Keratinocyte (primary cell): ENCODE measurements around the gene RPA1. TPM values are rescaled to one million over a fixed set of nuclear protein-coding genes. Genes with fewer than 3 reads are reported as not detected.

Experiments
- DNase-seq: peaks from one replicate; pipeline ENCODE4 v3.0.0-alpha.2; 2011; ENCODE audit warnings: low read depth, missing footprints, low spot score
- FAIRE-seq: peaks from 2 replicates; lab custom pipeline; 2011; peaks lifted over from hg19 to GRCh38; lab: Jason Lieb, UNC
- H2AFZ ChIP-seq: 2 replicates; pipeline ENCODE4 v1.6.0; 2012; ENCODE audit warnings: low read length, control low read depth, inconsistent platforms; ENCODE audit not compliant: control insufficient read depth
- H3K27ac ChIP-seq: 2 replicates; pipeline ENCODE4 v1.5.1; 2011; ENCODE audit warnings: low read length; ENCODE audit not compliant: control insufficient read depth, insufficient read depth
- H3K27me3 ChIP-seq: 3 replicates; pipeline ENCODE4 v1.6.0; 2011; ENCODE audit warnings: low read length; ENCODE audit not compliant: control insufficient read depth, insufficient read depth; ENCODE audit errors: extremely low read depth
- H3K36me3 ChIP-seq, 2 experiments: 2 replicates in 1 of 2; 3 replicates in 1 of 2; pipeline ENCODE4 v1.5.1; 2011; ENCODE audit warnings: low read length in 2 of 2, mild to moderate bottlenecking in 1 of 2; ENCODE audit not compliant: control insufficient read depth in 2 of 2, insufficient read depth in 2 of 2; ENCODE audit errors: extremely low read depth in 1 of 2
- H3K4me1 ChIP-seq: 3 replicates; pipeline ENCODE4 v1.5.1; 2011; ENCODE audit warnings: low read length; ENCODE audit not compliant: control insufficient read depth, insufficient read depth; ENCODE audit errors: extremely low read depth
- H3K4me2 ChIP-seq: 3 replicates; pipeline ENCODE4 v1.6.0; 2011; ENCODE audit warnings: low read depth, low read length; ENCODE audit not compliant: control insufficient read depth, insufficient read depth; ENCODE audit errors: extremely low read depth
- H3K4me3 ChIP-seq, 3 experiments: fragments of 200-600 bp in 1 of 3; sonication (generic) in 1 of 3; 2 replicates in 2 of 3; 3 replicates in 1 of 3; pipeline ENCODE4 v1.5.1; 2011 to 2016; ENCODE audit warnings: low read length in 3 of 3, mild to moderate bottlenecking in 3 of 3, control low read depth in 2 of 3, inconsistent platforms in 1 of 3, low read depth in 1 of 3, mixed read lengths in 1 of 3, mixed run types in 1 of 3, moderate library complexity in 1 of 3; ENCODE audit not compliant: control insufficient read depth in 2 of 3, insufficient read depth in 2 of 3; ENCODE audit errors: extremely low read depth in 1 of 3
- H3K79me2 ChIP-seq: 2 replicates; pipeline ENCODE4 v1.6.0; 2012; ENCODE audit warnings: low read length; ENCODE audit not compliant: control insufficient read depth, insufficient read depth
- H3K9ac ChIP-seq: 3 replicates; pipeline ENCODE4 v1.6.0; 2011; ENCODE audit warnings: low read length; ENCODE audit not compliant: control insufficient read depth, insufficient read depth; ENCODE audit errors: extremely low read depth
- H3K9me1 ChIP-seq: 3 replicates; pipeline ENCODE4 v1.6.0; 2011; ENCODE audit warnings: low read length; ENCODE audit not compliant: control insufficient read depth, insufficient read depth; ENCODE audit errors: extremely low read depth
- H3K9me3 ChIP-seq: 2 replicates; pipeline ENCODE4 v1.5.1; 2012; ENCODE audit warnings: low read depth, low read length; ENCODE audit not compliant: control insufficient read depth
- H4K20me1 ChIP-seq: 3 replicates; pipeline ENCODE4 v1.6.0; 2011; ENCODE audit warnings: low read length; ENCODE audit not compliant: control insufficient read depth, insufficient read depth; ENCODE audit errors: extremely low read depth
- EZH2 ChIP-seq: IDR thresholded peaks from one replicate; pipeline ENCODE4 v1.6.1; 2012; ENCODE audit warnings: inconsistent platforms, mild to moderate bottlenecking, low read length, moderate library complexity
- dilution Hi-C: fragments of 300-500 bp; cut with MboI; formaldehyde crosslinking; loops from one replicate; pipeline ENCODE4 v1.7.0; 2020; ENCODE audit warnings: low sequenced_read_pairs; ENCODE audit not compliant: extremely low pct_ligation_motif_present
- polyA plus RNA-seq, 5 experiments: library from polyadenylated mRNA; depleted of rRNA in 3 of 5; stranded (reverse) in 3 of 5; stranded (forward) in 1 of 5; unstranded in 1 of 5; fragments of >200 nt; gene quantifications; 1 replicate in 1 of 5; 2 replicates in 3 of 5; 3 replicates in 1 of 5; pipeline versions ENCODE4 v1.2.1 to v1.2.3, GENCODE V29; 2011 to 2012; ENCODE audit warnings: missing spikeins in 2 of 5, low read depth in 1 of 5, low replicate concordance in 1 of 5
- TF ChIP-seq, protein P1 (sequence below), 3 experiments: IDR thresholded peaks in 1 of 3; conservative IDR thresholded peaks in 1 of 3; optimal IDR thresholded peaks in 1 of 3; 2 replicates in 2 of 3; 3 replicates in 1 of 3; pipeline versions ENCODE3 to v1.5.1; 2011; ENCODE audit warnings: low read length in 3 of 3, mild to moderate bottlenecking in 3 of 3, moderate library complexity in 2 of 3, control low read depth in 1 of 3, inconsistent platforms in 1 of 3; ENCODE audit not compliant: insufficient read depth in 2 of 3; ENCODE audit errors: extremely low read depth in 1 of 3

Gene RPA1
- polyA plus RNA-seq, 1 donor (not counting 4 experiments of a cell fraction or from before 2014, with no cell fraction given): 74.9 TPM

DNA sequence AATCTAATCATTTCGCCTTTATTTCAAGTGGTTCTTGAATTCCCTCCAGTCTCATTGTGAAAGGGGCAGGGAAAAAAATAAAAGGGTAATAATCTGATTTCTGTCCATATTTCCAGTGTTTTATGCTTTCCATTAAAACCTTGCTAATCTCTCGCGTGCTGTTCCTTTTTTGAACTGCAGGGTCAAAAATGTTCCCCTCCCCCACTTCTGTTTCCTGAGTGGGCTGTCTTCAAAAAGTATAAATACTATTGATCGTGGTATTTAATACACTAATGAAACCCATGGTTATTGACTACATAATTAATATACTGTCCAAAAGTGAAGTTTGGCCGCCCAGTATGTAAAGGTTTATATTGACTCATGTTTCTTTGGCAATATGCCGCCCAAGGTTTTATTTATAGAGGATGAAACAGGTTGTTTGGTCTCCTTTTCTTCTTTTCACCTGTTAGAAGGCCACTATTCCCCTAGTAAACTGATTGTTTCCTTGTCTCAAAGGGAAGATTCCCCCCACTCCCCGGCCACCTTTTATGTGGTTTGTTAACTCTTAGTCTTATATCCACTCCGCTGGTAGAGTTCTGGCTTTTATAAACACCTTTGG, 69.7 kb downstream of the RPA1 start:
- Histone ChIP-seq H3K9ac (no peak overlapping the region), H3K4me3 (no peak overlapping the region), H2AFZ (no peak overlapping the region), H3K79me2 (no peaks in the 10 kb centered on the region), H3K9me1 (no peaks in the 10 kb centered on the region), H3K36me3 (peaks cover 16 to 18% of the 10 kb centered on the region in 2 experiments), H3K9me3 (no peaks in the 10 kb centered on the region), H3K27ac (no peak overlapping the region), H3K27me3 (peaks cover under 1% of the 10 kb centered on the region), H4K20me1 (no peaks in the 10 kb centered on the region), H3K4me2 (no peak overlapping the region), H3K4me1 (no peaks in the 10 kb centered on the region)
- dilution Hi-C loops: no loop called here
- TF ChIP-seq, protein P1, sequence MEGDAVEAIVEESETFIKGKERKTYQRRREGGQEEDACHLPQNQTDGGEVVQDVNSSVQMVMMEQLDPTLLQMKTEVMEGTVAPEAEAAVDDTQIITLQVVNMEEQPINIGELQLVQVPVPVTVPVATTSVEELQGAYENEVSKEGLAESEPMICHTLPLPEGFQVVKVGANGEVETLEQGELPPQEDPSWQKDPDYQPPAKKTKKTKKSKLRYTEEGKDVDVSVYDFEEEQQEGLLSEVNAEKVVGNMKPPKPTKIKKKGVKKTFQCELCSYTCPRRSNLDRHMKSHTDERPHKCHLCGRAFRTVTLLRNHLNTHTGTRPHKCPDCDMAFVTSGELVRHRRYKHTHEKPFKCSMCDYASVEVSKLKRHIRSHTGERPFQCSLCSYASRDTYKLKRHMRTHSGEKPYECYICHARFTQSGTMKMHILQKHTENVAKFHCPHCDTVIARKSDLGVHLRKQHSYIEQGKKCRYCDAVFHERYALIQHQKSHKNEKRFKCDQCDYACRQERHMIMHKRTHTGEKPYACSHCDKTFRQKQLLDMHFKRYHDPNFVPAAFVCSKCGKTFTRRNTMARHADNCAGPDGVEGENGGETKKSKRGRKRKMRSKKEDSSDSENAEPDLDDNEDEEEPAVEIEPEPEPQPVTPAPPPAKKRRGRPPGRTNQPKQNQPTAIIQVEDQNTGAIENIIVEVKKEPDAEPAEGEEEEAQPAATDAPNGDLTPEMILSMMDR (optimal IDR thresholded peaks at IDR 0.05 in 1 of 3, IDR thresholded peaks at IDR 0.05 in 1 of 3, conservative IDR thresholded peaks at IDR 0.05 in 1 of 3; ENCODE audit: extremely low read depth in 1 of 3, insufficient read depth in 2 of 3, low read length in 3 of 3): peak in 1 of 3 experiments; percentile 30
- TF ChIP-seq EZH2: no peak
- no peak for FAIRE-seq
- DNase-seq: no peak

DNA sequence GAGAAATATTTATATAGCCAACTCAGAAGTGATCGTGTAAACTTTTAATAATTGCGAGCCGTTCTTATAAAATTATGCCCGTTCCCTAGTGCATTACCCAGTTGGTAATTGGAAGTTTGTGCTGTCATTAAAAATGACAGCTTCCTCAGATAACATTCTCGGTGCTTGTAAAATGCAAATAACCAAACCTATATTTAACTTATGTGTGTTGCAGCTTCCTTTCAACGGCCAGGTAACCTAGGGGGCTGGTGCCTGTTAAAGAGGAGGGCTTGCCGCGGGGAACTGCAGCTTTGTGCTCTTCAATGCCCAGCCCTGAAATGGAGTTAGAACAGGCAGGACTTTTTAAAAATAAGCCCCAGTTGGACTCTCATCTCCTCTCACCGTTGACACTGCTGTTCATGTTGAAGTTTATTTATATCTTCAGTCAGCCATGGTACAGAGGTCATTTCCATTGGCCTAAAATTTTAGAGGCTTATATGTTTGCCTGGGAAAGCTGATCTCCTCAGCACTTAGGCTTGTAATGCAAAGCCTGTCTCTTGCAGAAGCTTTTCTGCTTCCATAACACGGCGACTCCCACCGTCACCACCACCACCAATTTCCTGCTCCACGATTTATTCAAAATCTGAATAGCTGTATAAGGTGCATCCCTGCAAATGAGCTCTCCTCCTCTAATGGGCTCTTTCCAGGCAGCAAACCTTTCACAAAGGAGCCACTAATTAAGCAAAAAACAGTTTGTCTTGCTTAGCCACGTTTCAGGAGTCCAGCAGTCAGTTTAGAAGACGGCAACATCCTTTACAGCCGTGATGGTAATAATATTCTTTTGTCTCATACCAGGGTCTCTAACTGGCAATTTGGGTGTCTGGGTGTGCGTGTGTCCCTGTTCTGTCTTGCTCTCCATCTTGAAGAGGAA, 74.7 kb downstream of the RPA1 start:
- no peak overlapping the region for H3K4me3 ChIP-seq
- dilution Hi-C loops: no loop called here
- no peaks in the 10 kb centered on the region for H4K20me1 ChIP-seq

More for the DNA sequence above, 74.7 kb downstream of the RPA1 start:
- FAIRE-seq: peak; percentile 41
- H3K27me3 ChIP-seq: peaks cover 47% of the 10 kb centered on the region
- H3K4me2 ChIP-seq: peak overlapping the region; percentile 3
- H3K9ac ChIP-seq: no peak overlapping the region
- H3K79me2 ChIP-seq: no peaks in the 10 kb centered on the region
- no peak overlapping the region for H3K27ac ChIP-seq
- DNase-seq: no peak
- no peaks in the 10 kb centered on the region for H3K9me1 ChIP-seq
- H2AFZ ChIP-seq: no peak overlapping the region
- H3K9me3 ChIP-seq: no peaks in the 10 kb centered on the region
- peaks cover 6% of the 10 kb centered on the region for H3K4me1 ChIP-seq
- no peaks in the 10 kb centered on the region for H3K36me3 ChIP-seq
- no peak for TF ChIP-seq EZH2
- TF ChIP-seq, protein P1 (optimal IDR thresholded peaks at IDR 0.05 in 1 of 3, IDR thresholded peaks at IDR 0.05 in 1 of 3, conservative IDR thresholded peaks at IDR 0.05 in 1 of 3; ENCODE audit: extremely low read depth in 1 of 3, insufficient read depth in 2 of 3, low read length in 3 of 3): no peak
